ENCODE data around the gene P3H4.

- TF ChIP-seq CTCF (IDR thresholded peaks at IDR 0.05) (no peak), POLR2A (IDR thresholded peaks at IDR 0.05) (no peak)
Measured at GRCh38 chr17:41825175-41825845, 13.6 kb upstream of the P3H4 start.

All from esophagus squamous epithelium (tissue), 4 donors.